H1 (cell line): ENCODE data around the gene CALML4. TPM values are rescaled to one million over a fixed set of nuclear protein-coding genes. Genes with fewer than 3 reads are reported as not detected.

ENCODE experiments used
- ATF2 ChIP-seq: IDR thresholded peaks from 2 replicates; pipeline ENCODE4 v1.6.1; 2012; ENCODE audit warnings: low read length, inconsistent platforms
- CTCF ChIP-seq, 3 experiments: IDR thresholded peaks; 1 replicate in 2 of 3; 2 replicates in 1 of 3; pipeline versions ENCODE4 v1.5.1 to v1.6.1; 2011; ENCODE audit warnings: low read length in 3 of 3, mild to moderate bottlenecking in 3 of 3, inconsistent platforms in 2 of 3, low read depth in 1 of 3, moderate library complexity in 1 of 3; ENCODE audit not compliant: insufficient read depth in 1 of 3; ENCODE audit errors: control extremely low read depth in 1 of 3
- HDAC2 ChIP-seq, 2 experiments: fragments of 300-600 bp in 1 of 2; sonication (generic) in 1 of 2; IDR thresholded peaks; 2 replicates each; pipeline ENCODE4 v1.6.1; 2011 to 2012; ENCODE audit warnings: low read depth in 2 of 2, low read length in 2 of 2, mild to moderate bottlenecking in 2 of 2, moderate library complexity in 2 of 2, borderline replicate concordance in 1 of 2, inconsistent platforms in 1 of 2
- polyA plus RNA-seq, 7 experiments: library from polyadenylated mRNA; depleted of rRNA in 3 of 7; stranded (reverse) in 5 of 7; unstranded in 2 of 7; fragments of >200 nt in 5 of 7; fragments of 200-250 nt in 2 of 7; gene quantifications; 1 replicate in 5 of 7; 2 replicates in 1 of 7; 4 replicates in 1 of 7; pipeline versions ENCODE4 v1.2.1 to v1.2.3, GENCODE V29; 2011 to 2013; ENCODE audit warnings: missing spikeins in 2 of 7, mixed read lengths in 2 of 7
- total RNA-seq: library from RNA; stranded (reverse); fragmentation: NEBNext Ultra II Directional; extraction: Animal tissue kit (Norgen Biotek cat#: 25700); gene quantifications from 2 replicates; pipeline ENCODE4 v1.2.1, GENCODE V29; 2021
- TF ChIP-seq, protein P1 (sequence below): fragments of 300-600 bp; sonication (generic); IDR thresholded peaks from 2 replicates; pipeline ENCODE4 v1.7.1; 2012; ENCODE audit warnings: low read length, moderate library complexity, mild to moderate bottlenecking, inconsistent platforms; ENCODE audit not compliant: insufficient replicate concordance

Gene CALML4
- total and polyA plus RNA-seq, 2 of the 8 experiments (the other 6 are each of a cell fraction or from before 2014, with no cell fraction given): 3.8 to 12.5 TPM

DNA sequence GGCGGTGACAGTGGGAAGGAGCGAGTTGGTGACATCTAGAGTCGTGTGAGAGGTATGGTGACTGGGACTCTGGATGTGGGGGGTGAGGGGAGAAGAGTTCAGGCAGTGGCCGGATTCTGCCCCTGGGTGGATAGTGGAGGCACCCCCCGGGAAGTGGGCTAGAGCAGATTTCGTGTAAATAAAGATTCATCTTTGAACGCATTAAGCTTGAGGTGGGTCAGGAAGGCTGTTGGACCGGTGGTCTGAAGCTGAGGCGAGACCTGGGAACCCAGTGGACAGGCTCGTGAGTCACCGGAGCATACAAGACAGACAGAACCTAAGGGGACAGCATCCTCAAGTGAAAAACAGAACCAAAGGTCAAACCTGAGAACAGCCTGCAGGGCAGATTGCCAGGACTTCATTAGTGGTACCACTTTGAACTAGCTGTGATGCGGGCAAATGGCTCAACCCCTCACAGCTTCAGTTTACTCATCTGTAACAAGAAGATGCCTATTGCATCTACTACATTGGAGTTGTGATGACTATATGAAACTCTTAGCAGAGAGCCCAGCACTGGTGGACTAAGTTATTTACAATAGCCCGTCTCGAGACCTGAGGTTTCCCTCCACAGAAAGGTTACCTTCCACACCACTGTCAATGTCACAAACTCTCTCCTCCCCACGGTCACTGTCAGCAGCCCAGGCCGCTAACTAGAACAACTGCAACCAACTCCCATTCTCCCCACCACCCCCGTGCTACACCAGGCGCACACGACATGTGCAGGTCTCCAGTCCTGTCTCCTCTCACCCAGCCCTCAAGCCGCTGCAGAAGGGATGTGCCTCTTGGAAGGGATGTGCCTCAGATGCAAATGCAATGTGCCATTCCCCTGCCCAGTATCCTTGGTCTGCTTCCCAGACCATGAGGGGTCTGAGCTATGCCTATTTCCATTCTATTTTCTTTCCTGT is 25.3 kb upstream of the CALML4 start (continued):
- TF ChIP-seq, protein P1, sequence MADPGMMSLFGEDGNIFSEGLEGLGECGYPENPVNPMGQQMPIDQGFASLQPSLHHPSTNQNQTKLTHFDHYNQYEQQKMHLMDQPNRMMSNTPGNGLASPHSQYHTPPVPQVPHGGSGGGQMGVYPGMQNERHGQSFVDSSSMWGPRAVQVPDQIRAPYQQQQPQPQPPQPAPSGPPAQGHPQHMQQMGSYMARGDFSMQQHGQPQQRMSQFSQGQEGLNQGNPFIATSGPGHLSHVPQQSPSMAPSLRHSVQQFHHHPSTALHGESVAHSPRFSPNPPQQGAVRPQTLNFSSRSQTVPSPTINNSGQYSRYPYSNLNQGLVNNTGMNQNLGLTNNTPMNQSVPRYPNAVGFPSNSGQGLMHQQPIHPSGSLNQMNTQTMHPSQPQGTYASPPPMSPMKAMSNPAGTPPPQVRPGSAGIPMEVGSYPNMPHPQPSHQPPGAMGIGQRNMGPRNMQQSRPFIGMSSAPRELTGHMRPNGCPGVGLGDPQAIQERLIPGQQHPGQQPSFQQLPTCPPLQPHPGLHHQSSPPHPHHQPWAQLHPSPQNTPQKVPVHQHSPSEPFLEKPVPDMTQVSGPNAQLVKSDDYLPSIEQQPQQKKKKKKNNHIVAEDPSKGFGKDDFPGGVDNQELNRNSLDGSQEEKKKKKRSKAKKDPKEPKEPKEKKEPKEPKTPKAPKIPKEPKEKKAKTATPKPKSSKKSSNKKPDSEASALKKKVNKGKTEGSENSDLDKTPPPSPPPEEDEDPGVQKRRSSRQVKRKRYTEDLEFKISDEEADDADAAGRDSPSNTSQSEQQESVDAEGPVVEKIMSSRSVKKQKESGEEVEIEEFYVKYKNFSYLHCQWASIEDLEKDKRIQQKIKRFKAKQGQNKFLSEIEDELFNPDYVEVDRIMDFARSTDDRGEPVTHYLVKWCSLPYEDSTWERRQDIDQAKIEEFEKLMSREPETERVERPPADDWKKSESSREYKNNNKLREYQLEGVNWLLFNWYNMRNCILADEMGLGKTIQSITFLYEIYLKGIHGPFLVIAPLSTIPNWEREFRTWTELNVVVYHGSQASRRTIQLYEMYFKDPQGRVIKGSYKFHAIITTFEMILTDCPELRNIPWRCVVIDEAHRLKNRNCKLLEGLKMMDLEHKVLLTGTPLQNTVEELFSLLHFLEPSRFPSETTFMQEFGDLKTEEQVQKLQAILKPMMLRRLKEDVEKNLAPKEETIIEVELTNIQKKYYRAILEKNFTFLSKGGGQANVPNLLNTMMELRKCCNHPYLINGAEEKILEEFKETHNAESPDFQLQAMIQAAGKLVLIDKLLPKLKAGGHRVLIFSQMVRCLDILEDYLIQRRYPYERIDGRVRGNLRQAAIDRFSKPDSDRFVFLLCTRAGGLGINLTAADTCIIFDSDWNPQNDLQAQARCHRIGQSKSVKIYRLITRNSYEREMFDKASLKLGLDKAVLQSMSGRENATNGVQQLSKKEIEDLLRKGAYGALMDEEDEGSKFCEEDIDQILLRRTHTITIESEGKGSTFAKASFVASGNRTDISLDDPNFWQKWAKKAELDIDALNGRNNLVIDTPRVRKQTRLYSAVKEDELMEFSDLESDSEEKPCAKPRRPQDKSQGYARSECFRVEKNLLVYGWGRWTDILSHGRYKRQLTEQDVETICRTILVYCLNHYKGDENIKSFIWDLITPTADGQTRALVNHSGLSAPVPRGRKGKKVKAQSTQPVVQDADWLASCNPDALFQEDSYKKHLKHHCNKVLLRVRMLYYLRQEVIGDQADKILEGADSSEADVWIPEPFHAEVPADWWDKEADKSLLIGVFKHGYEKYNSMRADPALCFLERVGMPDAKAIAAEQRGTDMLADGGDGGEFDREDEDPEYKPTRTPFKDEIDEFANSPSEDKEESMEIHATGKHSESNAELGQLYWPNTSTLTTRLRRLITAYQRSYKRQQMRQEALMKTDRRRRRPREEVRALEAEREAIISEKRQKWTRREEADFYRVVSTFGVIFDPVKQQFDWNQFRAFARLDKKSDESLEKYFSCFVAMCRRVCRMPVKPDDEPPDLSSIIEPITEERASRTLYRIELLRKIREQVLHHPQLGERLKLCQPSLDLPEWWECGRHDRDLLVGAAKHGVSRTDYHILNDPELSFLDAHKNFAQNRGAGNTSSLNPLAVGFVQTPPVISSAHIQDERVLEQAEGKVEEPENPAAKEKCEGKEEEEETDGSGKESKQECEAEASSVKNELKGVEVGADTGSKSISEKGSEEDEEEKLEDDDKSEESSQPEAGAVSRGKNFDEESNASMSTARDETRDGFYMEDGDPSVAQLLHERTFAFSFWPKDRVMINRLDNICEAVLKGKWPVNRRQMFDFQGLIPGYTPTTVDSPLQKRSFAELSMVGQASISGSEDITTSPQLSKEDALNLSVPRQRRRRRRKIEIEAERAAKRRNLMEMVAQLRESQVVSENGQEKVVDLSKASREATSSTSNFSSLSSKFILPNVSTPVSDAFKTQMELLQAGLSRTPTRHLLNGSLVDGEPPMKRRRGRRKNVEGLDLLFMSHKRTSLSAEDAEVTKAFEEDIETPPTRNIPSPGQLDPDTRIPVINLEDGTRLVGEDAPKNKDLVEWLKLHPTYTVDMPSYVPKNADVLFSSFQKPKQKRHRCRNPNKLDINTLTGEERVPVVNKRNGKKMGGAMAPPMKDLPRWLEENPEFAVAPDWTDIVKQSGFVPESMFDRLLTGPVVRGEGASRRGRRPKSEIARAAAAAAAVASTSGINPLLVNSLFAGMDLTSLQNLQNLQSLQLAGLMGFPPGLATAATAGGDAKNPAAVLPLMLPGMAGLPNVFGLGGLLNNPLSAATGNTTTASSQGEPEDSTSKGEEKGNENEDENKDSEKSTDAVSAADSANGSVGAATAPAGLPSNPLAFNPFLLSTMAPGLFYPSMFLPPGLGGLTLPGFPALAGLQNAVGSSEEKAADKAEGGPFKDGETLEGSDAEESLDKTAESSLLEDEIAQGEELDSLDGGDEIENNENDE: no peak
- TF ChIP-seq ATF2: no peak
- no peak for TF ChIP-seq CTCF (IDR thresholded peaks at IDR 0.05; ENCODE audit: control extremely low read depth in 1 of 3, insufficient read depth in 1 of 3, low read depth in 1 of 3, low read length in 3 of 3)
- TF ChIP-seq HDAC2 (IDR thresholded peaks at IDR 0.05; ENCODE audit: borderline replicate concordance in 1 of 2, low read depth in 2 of 2, low read length in 2 of 2): no peak
